Mucosa of descending colon (tissue), 3 donors: ENCODE measurements around the gene PROSER3. TPM values are rescaled to one million over a fixed set of nuclear protein-coding genes. Genes with fewer than 3 reads are reported as not detected.

Experiments used
- ATAC-seq: fragments of 200-7000 bp; cut with Tn5 transposase; one replicate; pipeline ENCODE4 v1.9.1; 2020; ENCODE audit warnings: mild to moderate bottlenecking, moderate library complexity
- DNase-seq, 3 donors: peaks; one replicate each; pipeline ENCODE4 v3.0.0-alpha.2; 2020
- H3K36me3 ChIP-seq: fragments of 200-600 bp; one replicate; pipeline ENCODE4 v1.8.0; 2021; ENCODE audit warnings: low read depth, mild to moderate bottlenecking
- H3K4me1 ChIP-seq: fragments of 200-600 bp; one replicate; pipeline ENCODE4 v1.8.0; 2021; ENCODE audit warnings: low read depth, mild to moderate bottlenecking
- H3K4me3 ChIP-seq: fragments of 200-600 bp; one replicate; pipeline ENCODE4 v1.8.0; 2021; ENCODE audit warnings: mild to moderate bottlenecking
- H3K9me3 ChIP-seq: fragments of 200-600 bp; one replicate; pipeline ENCODE4 v1.8.0; 2021; ENCODE audit warnings: mild to moderate bottlenecking
- CTCF ChIP-seq: fragments of 200-600 bp; IDR thresholded peaks from one replicate; pipeline ENCODE4 v1.8.0; 2022; ENCODE audit warnings: antibody characterized with exemption, mild to moderate bottlenecking
- intact Hi-C, 2 donors: fragments of 100-400 bp; cut with DNase I in 1 of 2; cut with micrococcal nuclease in 1 of 2; formaldehyde crosslinking; loops; one replicate each; pipeline versions ENCODE4 v1.11.0 to v1.11.1; 2022; cut with DNase I, micrococcal nuclease
- total RNA-seq, 3 donors: library from RNA; stranded (reverse); fragmentation: NEBNext Ultra II Directional in 2 of 3; extraction: Animal tissue kit (Norgen Biotek cat#: 25700) in 2 of 3; gene quantifications; one replicate each; pipeline versions ENCODE4 v1.2.1 to v1.2.4, GENCODE V29; 2021 to 2023
- donor health status: DM: no; HTN: no; CAD: no; lungs with moderate emphysema.
- donor health status: DM: no; HTN: no; CAD: no.
- donor health status: DM: no; HTN: yes; CAD: no.

PROSER3 gene
- total RNA-seq, 3 donors from 2014 or later = 21.7 to 26.5 (median 26.0) TPM

GRCh38 chr19:35724560-35724959 lies 33.4 kb upstream of the PROSER3 start:
- no peak overlapping the region for H3K4me3 ChIP-seq
- H3K4me1 ChIP-seq = no peaks in the 10 kb centered on the region
- no peak for ATAC-seq
- H3K36me3 ChIP-seq = peaks cover 41% of the 10 kb centered on the region
- no peaks in the 10 kb centered on the region for H3K9me3 ChIP-seq
- TF ChIP-seq CTCF = no peak
- DNase-seq = no peak
- intact Hi-C loops = no loop called here

- intact Hi-C loops = no loop called here
- Histone ChIP-seq H3K4me1 (no peaks in the 10 kb centered on the region), H3K9me3 (no peaks in the 10 kb centered on the region), H3K4me3 (no peak overlapping the region), H3K36me3 (peaks cover 46% of the 10 kb centered on the region)
- DNase-seq = no peak
- no peak for ATAC-seq
- TF ChIP-seq CTCF = no peak
Measured at GRCh38 chr19:35725216-35725861, 32.6 kb upstream of the PROSER3 start.

GRCh38 chr19:35727053-35727955 lies 30.7 kb upstream of the PROSER3 start:
- intact Hi-C loops = no loop called here
- Histone ChIP-seq H3K36me3 (peaks cover 50% of the 10 kb centered on the region), H3K9me3 (no peaks in the 10 kb centered on the region), H3K4me1 (no peaks in the 10 kb centered on the region), H3K4me3 (no peak overlapping the region)
- ATAC-seq = no peak
- DNase-seq = no peak
- no peak for TF ChIP-seq CTCF

- H3K9me3 ChIP-seq = no peaks in the 10 kb centered on the region
- peaks cover 45% of the 10 kb centered on the region for H3K36me3 ChIP-seq
- TF ChIP-seq CTCF = no peak
- intact Hi-C loops = no loop called here
- no peaks in the 10 kb centered on the region for H3K4me1 ChIP-seq
- H3K4me3 ChIP-seq = no peak overlapping the region
- no peak for DNase-seq
- ATAC-seq = no peak
Measured at GRCh38 chr19:35727956-35728706, 29.8 kb upstream of the PROSER3 start.

- no peak for TF ChIP-seq CTCF
- intact Hi-C loops = no loop called here
- Histone ChIP-seq H3K9me3 (no peaks in the 10 kb centered on the region), H3K36me3 (peaks cover 39% of the 10 kb centered on the region), H3K4me1 (no peaks in the 10 kb centered on the region), H3K4me3 (no peak overlapping the region)
- ATAC-seq (no peak), DNase-seq (no peak)
Measured at GRCh38 chr19:35729021-35729420, 29.0 kb upstream of the PROSER3 start.
